ENCODE data around the gene ZRANB3.
"Not testable (repeated sequence)": the region's sequence is repeated elsewhere in the genome, so short reads cannot be mapped to it uniquely, and the experiment has no call there.

DNA sequence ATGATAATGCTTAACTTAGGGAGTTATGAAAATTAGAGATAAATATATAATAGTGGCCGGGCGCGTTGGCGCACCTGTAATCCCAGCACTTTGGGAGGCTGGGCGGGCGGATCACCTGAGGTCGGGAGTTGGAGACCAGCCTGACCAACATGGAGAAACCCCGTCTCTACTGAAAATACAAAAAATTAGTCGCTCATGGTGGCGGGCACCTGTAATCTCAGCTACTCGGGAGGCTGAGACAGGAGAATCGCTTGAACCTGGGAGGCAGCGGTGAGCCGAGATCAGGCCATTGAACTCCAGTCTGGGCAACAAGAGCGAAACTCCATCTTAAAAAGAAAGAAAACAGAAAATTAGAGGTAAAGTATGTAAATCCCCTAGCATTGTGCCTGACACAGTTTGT is 2.5 kb upstream of the ZRANB3 start:
- TF ChIP-seq EZH2 (IDR thresholded peaks at IDR 0.05; ENCODE audit: insufficient read depth, poor library complexity, severe bottlenecking); EZH2phosphoT487 (IDR thresholded peaks at IDR 0.05; ENCODE audit: insufficient read depth, low read depth): not testable (repeated sequence)

Data from GM23248 (cell line).